C4-2B (cell line): ENCODE results near the gene TTLL8.

Source experiments
- H3K27ac ChIP-seq: fragments of 450-650 bp; 2 replicates; pipeline ENCODE4 v1.5.1; 2017
- ZFX ChIP-seq: fragments of 450-650 bp; IDR thresholded peaks from 2 replicates; pipeline ENCODE4 v1.6.1; 2017
- TF ChIP-seq, protein P1 (sequence below): fragments of 450-650 bp; conservative IDR thresholded peaks from 2 replicates; pipeline ENCODE4 v1.5.1; 2017; ENCODE audit warnings: mild to moderate bottlenecking

Gene TTLL8

DNA sequence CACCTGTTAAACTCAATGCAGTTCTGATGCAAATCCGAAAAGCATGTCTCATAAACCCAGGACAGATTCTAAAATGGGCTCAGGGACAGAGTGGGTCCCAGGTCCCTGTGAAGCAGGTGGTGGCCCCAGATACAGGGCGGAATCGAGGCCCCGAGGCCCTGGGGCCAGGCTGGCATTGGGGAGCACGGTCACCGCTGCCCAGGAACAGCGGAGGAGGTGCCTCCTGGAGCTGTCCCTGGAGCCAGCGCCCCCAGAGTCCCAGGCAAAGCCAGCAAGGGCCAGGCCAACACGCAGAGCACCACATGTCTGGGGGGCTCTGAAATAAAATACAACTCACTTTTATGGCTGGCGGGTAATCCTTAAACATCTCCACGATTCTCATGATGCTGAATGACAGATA is 10.0 kb upstream of the TTLL8 start:
- TF ChIP-seq, protein P1, sequence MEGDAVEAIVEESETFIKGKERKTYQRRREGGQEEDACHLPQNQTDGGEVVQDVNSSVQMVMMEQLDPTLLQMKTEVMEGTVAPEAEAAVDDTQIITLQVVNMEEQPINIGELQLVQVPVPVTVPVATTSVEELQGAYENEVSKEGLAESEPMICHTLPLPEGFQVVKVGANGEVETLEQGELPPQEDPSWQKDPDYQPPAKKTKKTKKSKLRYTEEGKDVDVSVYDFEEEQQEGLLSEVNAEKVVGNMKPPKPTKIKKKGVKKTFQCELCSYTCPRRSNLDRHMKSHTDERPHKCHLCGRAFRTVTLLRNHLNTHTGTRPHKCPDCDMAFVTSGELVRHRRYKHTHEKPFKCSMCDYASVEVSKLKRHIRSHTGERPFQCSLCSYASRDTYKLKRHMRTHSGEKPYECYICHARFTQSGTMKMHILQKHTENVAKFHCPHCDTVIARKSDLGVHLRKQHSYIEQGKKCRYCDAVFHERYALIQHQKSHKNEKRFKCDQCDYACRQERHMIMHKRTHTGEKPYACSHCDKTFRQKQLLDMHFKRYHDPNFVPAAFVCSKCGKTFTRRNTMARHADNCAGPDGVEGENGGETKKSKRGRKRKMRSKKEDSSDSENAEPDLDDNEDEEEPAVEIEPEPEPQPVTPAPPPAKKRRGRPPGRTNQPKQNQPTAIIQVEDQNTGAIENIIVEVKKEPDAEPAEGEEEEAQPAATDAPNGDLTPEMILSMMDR: no peak
- no peak for TF ChIP-seq ZFX
- H3K27ac ChIP-seq: no peak overlapping the region

DNA sequence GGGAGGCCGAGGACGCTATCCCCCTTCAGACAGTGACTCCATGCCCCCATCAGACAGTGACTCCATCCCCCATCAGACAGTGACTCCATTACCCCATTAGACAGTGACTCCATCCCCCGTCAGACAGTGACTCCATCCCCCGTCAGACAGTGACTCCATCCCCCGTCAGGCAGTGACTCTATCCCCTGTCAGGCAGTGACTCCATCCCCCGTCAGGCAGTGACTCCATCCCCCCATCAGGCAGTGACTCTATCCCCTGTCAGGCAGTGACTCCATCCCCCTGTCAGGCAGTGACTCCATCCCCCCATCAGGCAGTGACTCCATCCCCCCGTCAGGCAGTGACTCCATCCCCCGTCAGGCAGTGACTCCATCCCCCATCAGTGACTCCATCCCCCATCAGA is 9.1 kb upstream of the TTLL8 start:
- no peak overlapping the region for H3K27ac ChIP-seq

DNA sequence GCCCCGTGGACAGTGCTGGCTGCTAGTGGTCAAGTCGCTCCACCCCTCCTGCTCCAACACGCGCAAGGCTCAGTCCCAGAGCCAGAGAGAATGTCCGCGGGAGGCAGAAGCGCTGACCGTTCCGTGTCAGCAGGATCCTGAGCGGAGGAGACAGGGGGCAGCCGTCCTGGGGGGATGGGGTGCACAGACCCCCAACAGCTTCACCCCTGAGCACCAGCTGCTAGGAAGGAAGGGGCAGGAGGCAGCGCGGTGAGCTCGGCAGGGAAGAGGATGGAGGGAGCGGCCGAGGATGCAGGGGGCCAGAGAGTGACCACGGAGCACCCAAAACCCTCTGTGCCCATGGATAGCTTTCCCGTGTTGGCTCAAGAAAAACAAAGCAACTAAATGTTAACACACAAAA is 6.4 kb upstream of the TTLL8 start:
- no peak overlapping the region for H3K27ac ChIP-seq
- TF ChIP-seq, protein P1: no peak
- no peak for TF ChIP-seq ZFX

More for the DNA sequence above, 9.1 kb upstream of the TTLL8 start:
- TF ChIP-seq ZFX: no peak
- TF ChIP-seq, protein P1: no peak

DNA sequence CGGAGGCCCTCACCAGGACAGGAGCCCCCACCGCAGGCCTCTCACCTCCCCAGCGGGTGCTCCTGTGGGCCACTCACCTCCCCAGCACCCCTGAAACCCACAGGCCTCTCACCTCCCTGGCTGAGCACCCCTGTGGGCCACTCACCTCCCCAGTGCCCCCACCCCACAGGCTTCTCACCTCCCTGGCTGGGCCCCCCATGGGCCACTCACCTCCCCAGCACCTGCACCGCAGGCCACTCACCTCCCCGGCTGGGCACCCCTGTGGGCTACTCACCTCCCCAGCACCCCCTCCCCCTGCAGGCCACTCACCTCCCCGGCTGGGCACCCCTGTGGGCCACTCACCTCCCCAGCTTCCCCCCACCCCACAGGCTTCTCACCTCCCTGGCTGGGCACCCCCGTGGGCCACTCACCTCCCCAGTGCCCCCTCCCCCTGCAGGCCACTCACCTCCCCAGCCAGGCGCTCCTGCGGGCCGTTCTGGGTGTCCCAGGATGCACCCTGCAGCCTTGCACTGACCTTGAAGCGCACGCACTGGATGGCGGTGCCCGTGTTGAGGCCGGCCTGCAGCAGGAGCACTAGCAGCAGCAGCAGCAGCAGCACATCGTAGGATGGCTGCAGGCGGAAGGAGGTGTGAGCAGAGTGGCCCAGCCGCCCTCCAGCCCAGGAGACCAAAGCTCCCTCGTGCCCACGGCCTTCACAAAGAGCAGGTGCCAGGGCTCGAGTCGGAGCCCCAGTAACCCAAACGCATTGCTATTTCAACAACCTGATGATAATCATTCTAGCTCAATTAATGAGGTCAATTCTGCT is 5.7 kb upstream of the TTLL8 start:
- no peak for TF ChIP-seq ZFX
- TF ChIP-seq, protein P1: no peak
- H3K27ac ChIP-seq: no peak overlapping the region

DNA sequence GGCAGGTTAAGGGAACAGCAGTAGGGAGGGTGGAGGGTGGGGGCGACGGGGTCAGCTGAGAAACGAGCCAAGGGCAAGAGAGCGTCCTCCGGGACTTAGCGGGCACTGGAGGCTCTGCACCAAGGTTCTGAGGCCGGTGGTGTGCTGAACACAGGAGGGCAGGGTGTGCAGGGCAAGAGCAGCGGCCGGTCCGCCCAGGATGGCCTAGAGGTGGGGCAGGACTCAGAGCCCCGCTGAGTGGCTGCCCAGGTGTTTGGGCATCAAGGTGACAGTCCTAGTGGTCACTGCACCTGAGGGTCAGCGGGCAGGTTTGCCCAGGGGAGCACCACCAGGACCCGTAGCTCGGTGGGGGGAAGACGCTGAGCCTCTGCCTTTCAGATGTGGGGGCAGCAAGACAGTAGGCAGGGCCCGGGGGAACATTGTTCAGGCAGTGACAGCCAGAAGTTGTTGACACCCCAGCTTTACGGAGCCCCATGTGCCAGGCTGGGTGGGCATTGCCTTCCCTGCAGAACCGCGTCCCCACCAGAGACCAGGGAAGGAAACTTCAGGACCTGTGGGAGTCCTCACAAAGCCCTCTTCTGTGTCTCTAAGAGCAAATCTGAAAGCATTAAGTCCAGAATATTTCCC is 4.5 kb upstream of the TTLL8 start:
- H3K27ac ChIP-seq: no peak overlapping the region
- TF ChIP-seq ZFX: no peak
- TF ChIP-seq, protein P1: no peak

DNA sequence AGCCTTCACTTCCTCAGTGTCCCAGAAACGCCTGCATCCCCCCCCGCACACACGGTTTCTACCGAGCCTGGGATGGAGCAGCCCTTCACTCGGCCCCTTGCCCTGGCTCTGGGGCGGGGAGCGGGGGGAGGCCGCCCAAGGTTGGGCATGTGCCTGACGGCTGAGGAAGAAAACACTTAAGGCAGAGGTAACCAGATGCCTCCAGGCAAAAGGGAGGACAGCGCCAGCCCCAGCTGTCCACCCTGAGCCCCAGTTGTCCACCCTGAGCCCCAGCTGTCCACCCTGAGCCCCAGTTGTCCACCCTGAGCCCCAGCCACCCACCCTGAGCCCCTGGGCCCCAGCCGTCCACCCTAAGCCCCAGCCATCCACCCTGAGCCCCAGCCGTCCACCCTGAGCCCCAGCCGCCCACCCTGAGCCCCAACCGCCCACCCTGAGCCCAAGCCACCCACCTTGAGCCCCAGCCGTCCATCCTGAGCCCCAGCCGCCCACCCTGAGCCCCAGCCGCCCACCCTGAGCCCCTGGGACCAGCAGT is 3.8 kb upstream of the TTLL8 start:
- H3K27ac ChIP-seq: no peak overlapping the region
- TF ChIP-seq, protein P1: no peak
- no peak for TF ChIP-seq ZFX
